GM18873 (cell line): ENCODE measurements around the gene CHCHD10.

Source experiments
- ATAC-seq: cut with Tn5 transposase; IDR thresholded peaks from one replicate; pipeline ENCODE4 v1.9.1; 2021; ENCODE audit warnings: mild to moderate bottlenecking, moderate library complexity, moderate number of reproducible peaks; ENCODE audit not compliant: unreplicated experiment, low FRiP score

Gene CHCHD10

GRCh38 chr22:23789121-23789520 lies 21.3 kb upstream of the CHCHD10 start:
- ATAC-seq: no peak

GRCh38 chr22:23787910-23788309 lies 20.1 kb upstream of the CHCHD10 start:
- ATAC-seq: no peak

GRCh38 chr22:23787600-23787896 lies 19.8 kb upstream of the CHCHD10 start:
- ATAC-seq: no peak

GRCh38 chr22:23786752-23787599 lies 19.2 kb upstream of the CHCHD10 start, which contains the start of gene SMARCB1:
TSS of gene SMARCB1 (plus strand) at chr22:23786966. CDS start at chr22:23787170, 204 bp downstream.
- peak; percentile 47 for ATAC-seq

- ATAC-seq: no peak
Observed at GRCh38 chr22:23786261-23786710, 18.5 kb upstream of the CHCHD10 start.

- ATAC-seq: no peak
Observed at GRCh38 chr22:23784215-23784732, 16.5 kb upstream of the CHCHD10 start.

GRCh38 chr22:23783265-23784150 lies 15.7 kb upstream of the CHCHD10 start:
- no peak for ATAC-seq

- no peak for ATAC-seq
Observed at GRCh38 chr22:23782703-23783102, 14.9 kb upstream of the CHCHD10 start.

GRCh38 chr22:23782252-23782651 lies 14.5 kb upstream of the CHCHD10 start:
- no peak for ATAC-seq

- no peak for ATAC-seq
Observed at GRCh38 chr22:23781511-23782183, 13.9 kb upstream of the CHCHD10 start.

- ATAC-seq: no peak
Observed at GRCh38 chr22:23781065-23781464, 13.3 kb upstream of the CHCHD10 start.

- ATAC-seq: no peak
Observed at GRCh38 chr22:23780146-23780748, 12.5 kb upstream of the CHCHD10 start.

- ATAC-seq: no peak
Observed at GRCh38 chr22:23779731-23780130, 12.0 kb upstream of the CHCHD10 start.

GRCh38 chr22:23779083-23779482 lies 11.3 kb upstream of the CHCHD10 start:
- ATAC-seq: no peak

GRCh38 chr22:23778577-23778900 lies 10.8 kb upstream of the CHCHD10 start:
- no peak for ATAC-seq

GRCh38 chr22:23777776-23778576 lies 10.2 kb upstream of the CHCHD10 start:
- no peak for ATAC-seq

GRCh38 chr22:23775779-23776375 lies 8.1 kb upstream of the CHCHD10 start:
- no peak for ATAC-seq

- no peak for ATAC-seq
Observed at GRCh38 chr22:23774922-23775436, 7.2 kb upstream of the CHCHD10 start.
